T-cell (primary cell): ENCODE data around the gene FAM171A1. TPM values are rescaled to one million over a fixed set of nuclear protein-coding genes. Genes with fewer than 3 reads are reported as not detected.

Source experiments
- ATAC-seq, 4 experiments: fragments of 200-7000 bp in 3 of 4; fragments of 150-1000 bp in 1 of 4; cut with Tn5 transposase; replicated peaks in 1 of 4; 1 replicate in 3 of 4; 2 replicates in 1 of 4; pipeline ENCODE4 v1.10.0; 2021; ENCODE audit warnings: moderate library complexity in 3 of 4, mild to moderate bottlenecking in 2 of 4, moderate number of reproducible peaks in 1 of 4
- CTCF ChIA-PET, 2 donors: fragments of 300-600 bp; sonication (Branson Sonifier 250); formaldehyde crosslinking; loops; one replicate each; lab custom pipeline; 2022; ENCODE audit warnings: antibody characterized with exemption in 2 of 2; lab: Charles Lee
- POLR2A ChIA-PET, 2 donors: fragments of 300-600 bp; sonication (Branson Sonifier 250); formaldehyde crosslinking; loops; one replicate each; lab custom pipeline; 2022; ENCODE audit warnings: antibody characterized with exemption in 2 of 2; lab: Charles Lee
- DNase-seq, 35 experiments: peaks; one replicate each; pipeline versions ENCODE4 v3.0.0 to v3.0.0-alpha.2; 2013 to 2023
- H3K27ac ChIP-seq: one replicate; pipeline ENCODE4 v1.5.1; 2013; ENCODE audit warnings: low read length
- H3K27me3 ChIP-seq, 2 experiments: replicated peaks in 1 of 2; 1 replicate in 1 of 2; 2 replicates in 1 of 2; pipeline versions ENCODE4 v1.6.1 to v1.7.0; 2013; ENCODE audit warnings: low read length in 1 of 2, mixed read lengths in 1 of 2; ENCODE audit not compliant: control insufficient read depth in 2 of 2, insufficient read depth in 2 of 2; ENCODE audit errors: extremely low read depth in 1 of 2
- H3K36me3 ChIP-seq, 2 donors: 1 replicate in 1 of 2; 2 replicates in 1 of 2; pipeline versions ENCODE4 v1.6.1 to v1.7.0; 2013; ENCODE audit warnings: low read length in 1 of 2; ENCODE audit not compliant: control insufficient read depth in 2 of 2, insufficient read depth in 1 of 2; ENCODE audit errors: extremely low read depth in 1 of 2
- H3K4me1 ChIP-seq, 2 experiments: 1 replicate in 1 of 2; 2 replicates in 1 of 2; pipeline versions ENCODE4 v1.6.1 to v1.7.0; 2013; ENCODE audit warnings: low read length in 2 of 2, mixed read lengths in 1 of 2; ENCODE audit not compliant: insufficient read depth in 2 of 2, control insufficient read depth in 1 of 2; ENCODE audit errors: extremely low read depth in 1 of 2
- H3K4me3 ChIP-seq, 2 donors: 1 replicate in 1 of 2; 2 replicates in 1 of 2; pipeline versions ENCODE4 v1.5.1 to v1.7.0; 2013; ENCODE audit warnings: mild to moderate bottlenecking in 2 of 2, low read length in 1 of 2, moderate library complexity in 1 of 2; ENCODE audit not compliant: control insufficient read depth in 1 of 2; ENCODE audit errors: extremely low read depth in 1 of 2
- H3K9me3 ChIP-seq: 2 replicates; pipeline ENCODE4 v1.7.0; 2013
- H3K27ac Mint-ChIP-seq, 2 donors: one replicate each; pipeline ENCODE4 v1.8.0; 2020 to 2021; ENCODE audit warnings: mild to moderate bottlenecking in 2 of 2, mixed read lengths in 2 of 2
- H3K27me3 Mint-ChIP-seq, 2 donors: one replicate each; pipeline ENCODE4 v1.8.0; 2021 to 2022; ENCODE audit warnings: mixed read lengths in 2 of 2
- H3K36me3 Mint-ChIP-seq: one replicate; pipeline ENCODE4 v1.8.0; 2021; ENCODE audit warnings: mixed read lengths
- H3K4me1 Mint-ChIP-seq, 3 donors: one replicate each; pipeline ENCODE4 v1.8.0; 2020 to 2022; ENCODE audit warnings: mixed read lengths in 3 of 3, mild to moderate bottlenecking in 1 of 3
- H3K4me3 Mint-ChIP-seq, 3 donors: one replicate each; pipeline ENCODE4 v1.8.0; 2020 to 2022; ENCODE audit warnings: mild to moderate bottlenecking in 3 of 3, mixed read lengths in 3 of 3, moderate library complexity in 3 of 3
- H3K9me3 Mint-ChIP-seq, 3 donors: one replicate each; pipeline ENCODE4 v1.8.0; 2020 to 2022; ENCODE audit warnings: mixed read lengths in 3 of 3
- WGBS: methylation state at CpG from one replicate; pipeline ENCODE4 v1.1.5; 2013; ENCODE audit warnings: missing lambda C conversion rate; ENCODE audit not compliant: insufficient coverage; 5-methylcytosine and 5-hydroxymethylcytosine counted together
- total RNA-seq, 35 experiments: library from RNA in 6 of 35; stranded (reverse) in 6 of 35; fragments of 120-200 nt in 1 of 35; gene quantifications; one replicate each; pipeline versions ENCODE4 v1.2.1 to v1.2.4 and lab custom pipeline; 2013 to 2026

The FAM171A1 gene
- total RNA-seq, 5 donors from 2014 or later (not counting 1 experiment from before 2014, with no cell fraction given): 4.6 to 8.6 (median 7.2) TPM

DNA sequence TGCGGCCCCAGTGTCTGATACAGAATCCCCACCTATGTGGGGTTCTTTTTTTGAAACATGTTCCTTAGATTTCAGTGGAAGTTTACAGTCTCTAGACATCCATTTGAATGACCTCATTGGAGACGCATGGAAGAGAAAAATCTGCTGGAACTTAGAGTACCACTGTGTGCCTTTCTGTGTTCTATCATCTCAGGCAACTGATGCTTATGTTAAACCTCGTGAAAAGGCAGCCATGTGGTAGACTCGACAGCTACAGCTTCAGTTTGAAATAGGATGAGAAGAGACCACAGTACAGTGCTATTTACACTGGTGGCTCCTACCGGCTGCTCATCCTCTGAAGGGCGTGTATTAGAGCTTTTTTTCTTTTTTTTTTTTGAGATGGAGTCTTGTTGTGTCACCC is 74.4 kb downstream of the FAM171A1 start:
- H3K27me3 ChIP-seq: peaks cover 0 to 8% of the 10 kb centered on the region in 2 experiments

DNA sequence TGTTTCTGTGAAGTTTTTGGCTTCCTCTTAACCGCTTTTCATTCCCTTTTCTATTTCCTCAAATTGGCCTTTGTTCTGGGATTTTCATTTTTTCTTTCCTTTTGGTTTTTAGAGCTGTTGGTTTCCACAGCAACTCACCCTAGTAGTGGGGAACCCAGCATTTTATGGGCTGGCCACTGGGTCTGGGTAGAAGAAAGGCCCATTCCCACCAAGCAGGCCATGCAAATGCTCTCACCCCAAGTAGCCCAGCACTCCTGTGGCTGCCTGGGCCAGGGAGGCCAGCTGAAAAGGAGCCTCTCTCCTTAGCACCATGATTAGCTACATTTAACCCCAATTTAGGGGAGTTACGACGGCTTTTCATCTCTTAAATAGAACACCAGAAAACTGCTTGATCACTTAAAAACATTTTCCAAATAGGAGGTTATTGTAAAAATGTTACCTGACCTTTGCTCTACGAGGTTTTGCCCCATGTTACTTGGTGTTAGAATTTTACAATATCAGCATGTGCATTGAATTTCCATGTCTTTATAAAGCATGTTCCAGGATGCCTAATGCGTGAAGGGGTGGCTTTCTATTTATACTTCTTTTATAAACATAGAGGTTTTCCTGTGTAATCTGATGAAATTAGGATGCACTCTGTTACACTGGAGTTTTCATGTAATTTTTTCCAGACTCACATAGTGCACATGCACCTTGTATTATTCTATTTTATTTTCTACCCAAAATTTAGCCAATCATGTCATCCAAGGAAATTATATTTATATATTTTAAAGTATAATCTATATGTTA is 75.4 kb downstream of the FAM171A1 start:
- Histone ChIP-seq H3K36me3 (no peaks in the 10 kb centered on the region), H3K9me3 (no peaks in the 10 kb centered on the region), H3K4me3 (no peak overlapping the region), H3K4me1 (no peaks in the 10 kb centered on the region), H3K27ac (no peak overlapping the region), H3K27me3 (peaks cover 0 to 8% of the 10 kb centered on the region in 2 experiments)
- H3K36me3 Mint-ChIP-seq: no peaks in the 10 kb centered on the region
- CTCF ChIA-PET: no interaction called here
- DNase-seq (no peak), ATAC-seq (no peak)
- H3K27me3 Mint-ChIP-seq: peaks cover 3 to 6% of the 10 kb centered on the region in 2 donors
- no peak overlapping the region for H3K27ac Mint-ChIP-seq
- WGBS: no CpG with 5 or more reads among the region's 5 CpGs
- no peaks in the 10 kb centered on the region for H3K9me3 Mint-ChIP-seq
- POLR2A ChIA-PET: no interaction called here
- H3K4me3 Mint-ChIP-seq: no peak overlapping the region
- H3K4me1 Mint-ChIP-seq: no peaks in the 10 kb centered on the region

More for the DNA sequence above, 74.4 kb downstream of the FAM171A1 start:
- Histone ChIP-seq H3K4me3 (no peak overlapping the region), H3K36me3 (no peaks in the 10 kb centered on the region), H3K4me1 (no peaks in the 10 kb centered on the region), H3K27ac (no peak overlapping the region), H3K9me3 (no peaks in the 10 kb centered on the region)
- Mint-ChIP-seq H3K9me3 (no peaks in the 10 kb centered on the region), H3K4me1 (no peaks in the 10 kb centered on the region), H3K4me3 (no peak overlapping the region), H3K27me3 (peaks cover 3 to 6% of the 10 kb centered on the region in 2 donors), H3K36me3 (no peaks in the 10 kb centered on the region), H3K27ac (no peak overlapping the region)
- ATAC-seq: no peak
- WGBS: 90% methylated on average over 2 of the region's 6 CpGs
- POLR2A ChIA-PET: no interaction called here
- CTCF ChIA-PET: no interaction called here
- no peak for DNase-seq

- no peaks in the 10 kb centered on the region for H3K4me1 Mint-ChIP-seq
- peaks cover 3 to 6% of the 10 kb centered on the region in 2 donors for H3K27me3 Mint-ChIP-seq
- Histone ChIP-seq H3K9me3 (no peaks in the 10 kb centered on the region), H3K27me3 (peaks cover 0 to 11% of the 10 kb centered on the region in 2 experiments), H3K4me1 (no peaks in the 10 kb centered on the region), H3K4me3 (no peak overlapping the region), H3K27ac (no peak overlapping the region), H3K36me3 (no peaks in the 10 kb centered on the region)
- no peak overlapping the region for H3K27ac Mint-ChIP-seq
- 55% methylated on average over 6 of the region's 13 CpGs for WGBS
- H3K4me3 Mint-ChIP-seq: no peak overlapping the region
- CTCF ChIA-PET: no interaction called here
- ATAC-seq (no peak), DNase-seq (no peak)
- H3K9me3 Mint-ChIP-seq: no peaks in the 10 kb centered on the region
- H3K36me3 Mint-ChIP-seq: no peaks in the 10 kb centered on the region
- POLR2A ChIA-PET: no interaction called here
Measured at GRCh38 chr10:15293862-15294842, 76.9 kb downstream of the FAM171A1 start.

DNA sequence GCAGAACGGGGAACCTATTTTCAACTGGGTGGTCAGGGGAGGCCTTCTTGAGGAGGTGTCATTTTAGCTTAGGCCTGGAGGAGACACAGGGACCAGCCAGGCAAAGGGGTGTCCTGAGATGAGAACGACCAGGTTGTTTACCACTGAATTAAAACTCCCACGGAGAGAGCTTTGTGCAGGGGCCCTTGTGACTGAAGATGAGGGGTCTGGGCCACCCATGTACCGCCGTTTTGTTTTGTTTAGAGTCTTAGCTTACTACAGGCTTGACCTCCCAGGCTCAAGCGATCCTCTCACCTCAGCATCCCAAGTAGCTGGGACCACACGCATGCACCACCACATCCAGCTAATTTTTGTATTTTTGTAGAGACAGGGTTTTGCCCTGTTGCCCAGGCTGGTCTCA is 80.4 kb downstream of the FAM171A1 start:
- Histone ChIP-seq H3K27me3 (peaks cover 0 to 9% of the 10 kb centered on the region in 2 experiments), H3K4me1 (no peaks in the 10 kb centered on the region), H3K36me3 (no peaks in the 10 kb centered on the region), H3K4me3 (no peak overlapping the region), H3K9me3 (no peaks in the 10 kb centered on the region), H3K27ac (no peak overlapping the region)
- WGBS: 65% methylated on average over 2 of the region's 7 CpGs
- no peaks in the 10 kb centered on the region for H3K36me3 Mint-ChIP-seq
- ChIA-PET POLR2A (no interaction called here), CTCF (no interaction called here)
- H3K9me3 Mint-ChIP-seq: no peaks in the 10 kb centered on the region
- no peaks in the 10 kb centered on the region for H3K4me1 Mint-ChIP-seq
- no peak overlapping the region for H3K27ac Mint-ChIP-seq
- DNase-seq (no peak), ATAC-seq (no peak)
- H3K4me3 Mint-ChIP-seq: no peak overlapping the region
- peaks cover 3 to 6% of the 10 kb centered on the region in 2 donors for H3K27me3 Mint-ChIP-seq

DNA sequence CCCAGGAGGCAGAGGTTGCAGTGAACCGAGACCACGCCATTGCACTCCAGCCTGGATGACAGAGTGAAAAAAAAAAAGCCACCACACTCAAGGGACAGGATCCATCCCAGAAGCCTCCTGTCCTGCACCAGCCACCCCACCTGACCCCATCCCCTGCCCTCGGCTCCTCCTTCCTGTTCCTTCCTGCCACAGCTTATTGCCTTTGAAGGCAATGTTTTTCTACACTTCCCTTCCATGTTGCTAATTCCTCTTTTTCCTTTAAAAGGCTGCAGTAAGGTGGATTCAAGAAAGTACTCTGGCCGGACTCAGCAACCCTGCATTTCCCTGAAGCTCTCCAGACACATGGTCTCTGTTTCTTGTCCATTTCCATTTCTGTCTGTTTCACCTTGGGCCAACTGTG is 80.9 kb downstream of the FAM171A1 start:
- ChIA-PET POLR2A (no interaction called here), CTCF (interaction anchor here in 1 of 2 donors (0.6 kb wide), 1 partner anchor 397 kb away, joined by 5 read pairs; no protein-coding TSS in a partner anchor)
- 81% methylated on average over 3 of the region's 4 CpGs for WGBS
- Histone ChIP-seq H3K27ac (no peak overlapping the region), H3K4me3 (no peak overlapping the region), H3K4me1 (no peaks in the 10 kb centered on the region), H3K27me3 (peaks cover 0 to 9% of the 10 kb centered on the region in 2 experiments), H3K36me3 (no peaks in the 10 kb centered on the region), H3K9me3 (no peaks in the 10 kb centered on the region)
- Mint-ChIP-seq H3K9me3 (no peaks in the 10 kb centered on the region), H3K36me3 (no peaks in the 10 kb centered on the region), H3K4me1 (no peaks in the 10 kb centered on the region), H3K27me3 (peaks cover 2 to 3% of the 10 kb centered on the region in 2 donors), H3K27ac (no peak overlapping the region), H3K4me3 (no peak overlapping the region)
- ATAC-seq (no peak), DNase-seq (no peak)

GRCh38 chr10:15280974-15281373 is 90.1 kb downstream of the FAM171A1 start:
- ChIA-PET CTCF (no interaction called here), POLR2A (no interaction called here)
- no peak for DNase-seq
- Mint-ChIP-seq H3K27ac (no peak overlapping the region), H3K36me3 (no peaks in the 10 kb centered on the region), H3K4me1 (no peaks in the 10 kb centered on the region), H3K4me3 (no peak overlapping the region), H3K27me3 (no peaks in the 10 kb centered on the region), H3K9me3 (no peaks in the 10 kb centered on the region)
- Histone ChIP-seq H3K4me3 (no peak overlapping the region), H3K4me1 (no peaks in the 10 kb centered on the region), H3K27me3 (no peaks in the 10 kb centered on the region), H3K36me3 (no peaks in the 10 kb centered on the region), H3K9me3 (no peaks in the 10 kb centered on the region), H3K27ac (no peak overlapping the region)
- ATAC-seq: no peak
- WGBS: no CpG with 5 or more reads among the region's 4 CpGs
